UCSD-AML1 (cell line): ENCODE measurements around the gene GPR137B.
"Not testable (repeated sequence)": the region's sequence is repeated elsewhere in the genome, so short reads cannot be mapped to it uniquely, and the experiment has no call there.

Source experiments
- DNase-seq: peaks from one replicate; lab custom pipeline; 2025; ENCODE audit not compliant: unreplicated experiment; lab: John Stamatoyannopoulos, UW

Gene GPR137B

DNA sequence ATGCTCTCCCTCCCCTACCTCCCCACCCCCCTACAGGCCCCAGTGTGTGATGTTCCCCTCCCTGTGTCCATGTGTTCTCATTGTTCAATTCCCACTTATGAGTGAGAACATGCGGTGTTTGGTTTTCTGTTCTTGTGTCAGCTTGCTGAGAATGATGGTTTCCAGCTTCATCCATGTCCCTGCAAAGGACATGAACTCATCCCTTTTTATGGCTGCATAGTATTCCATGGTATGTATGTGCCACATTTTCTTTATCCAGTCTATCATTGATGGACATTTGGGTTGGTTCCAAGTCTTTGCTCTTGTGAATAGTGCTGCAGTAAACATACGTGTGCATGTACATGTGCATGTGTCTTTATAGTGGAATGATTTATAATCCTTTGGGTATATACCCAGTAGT, 44.1 kb downstream of the GPR137B start:
- DNase-seq, result not testable (repeated sequence)

DNA sequence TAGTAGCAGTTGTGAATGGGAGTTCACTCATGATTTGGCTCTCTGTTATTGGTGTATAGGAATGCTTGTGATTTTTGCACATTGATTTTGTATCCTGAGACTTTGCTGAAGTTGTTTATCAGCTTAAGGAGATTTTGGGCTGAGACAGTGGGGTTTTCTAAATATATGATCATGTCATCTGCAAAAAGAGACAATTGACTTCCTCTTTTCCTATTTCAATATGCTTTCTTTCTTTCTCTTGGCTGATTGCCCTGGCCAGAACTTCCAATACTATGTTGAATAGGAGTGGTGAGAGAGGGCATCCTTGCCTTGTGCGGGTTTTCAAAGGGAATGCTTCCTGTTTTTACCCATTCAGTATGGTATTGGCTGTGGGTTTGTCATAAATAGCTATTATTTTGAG, 45.7 kb downstream of the GPR137B start:
- not testable (repeated sequence) for DNase-seq

DNA sequence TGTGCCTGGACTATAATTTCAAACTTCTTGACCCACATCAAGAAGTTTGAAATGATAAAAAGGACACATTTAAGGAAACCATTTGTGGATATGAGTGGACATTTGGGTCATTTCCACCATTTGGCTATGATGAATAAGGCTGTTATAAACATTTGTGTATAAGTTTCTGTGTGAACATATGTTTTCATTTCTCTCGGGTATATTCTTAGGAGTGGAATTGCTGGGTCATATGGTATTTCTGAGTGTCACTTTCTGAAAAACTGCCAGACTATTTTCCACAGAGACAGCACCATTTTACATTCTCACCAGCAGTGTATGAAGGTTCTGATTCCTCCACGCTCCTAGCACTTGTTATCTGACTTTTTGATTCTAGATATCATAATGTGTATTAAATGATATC, 50.8 kb downstream of the GPR137B start:
- no peak for DNase-seq

DNA sequence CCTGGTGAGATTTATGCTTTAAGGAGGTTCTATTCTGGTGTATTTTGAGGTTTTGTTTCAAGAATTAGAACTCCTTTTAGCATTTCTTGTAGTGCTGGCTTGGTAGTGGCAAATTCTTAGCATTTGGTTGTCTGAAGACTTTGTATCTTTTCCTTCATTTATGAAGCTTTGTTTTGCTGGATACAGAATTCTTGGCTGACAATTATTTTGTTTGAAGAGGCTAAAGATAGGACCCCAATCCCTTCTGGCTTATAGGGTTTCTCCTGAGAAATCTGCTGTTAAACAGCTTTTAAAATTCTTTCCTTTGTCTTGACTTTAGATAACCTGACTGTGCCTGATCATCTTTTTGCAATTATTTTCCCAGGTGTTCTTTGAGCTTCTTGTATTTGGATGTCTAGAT, 58.6 kb downstream of the GPR137B start:
- no peak for DNase-seq

DNA sequence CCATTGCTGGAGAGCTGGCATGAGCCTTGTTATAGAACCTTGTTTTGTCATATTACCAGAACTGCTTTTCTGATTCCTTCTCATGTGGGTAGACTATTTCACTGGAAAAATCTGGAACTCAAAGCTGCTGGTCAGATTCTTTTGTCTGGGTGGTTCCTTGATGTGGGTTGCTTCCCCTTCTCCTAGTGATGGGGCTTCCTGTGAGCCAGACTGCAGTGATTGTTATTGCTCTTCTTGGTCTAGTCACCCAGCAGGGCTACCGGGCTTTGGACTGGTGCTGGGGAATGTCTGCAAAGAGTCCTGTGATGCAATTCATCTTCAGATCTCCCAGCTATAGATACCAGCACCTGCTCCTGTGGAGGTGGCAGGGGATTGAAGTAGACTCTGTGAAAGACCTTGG, 59.4 kb downstream of the GPR137B start:
- no peak for DNase-seq

DNA sequence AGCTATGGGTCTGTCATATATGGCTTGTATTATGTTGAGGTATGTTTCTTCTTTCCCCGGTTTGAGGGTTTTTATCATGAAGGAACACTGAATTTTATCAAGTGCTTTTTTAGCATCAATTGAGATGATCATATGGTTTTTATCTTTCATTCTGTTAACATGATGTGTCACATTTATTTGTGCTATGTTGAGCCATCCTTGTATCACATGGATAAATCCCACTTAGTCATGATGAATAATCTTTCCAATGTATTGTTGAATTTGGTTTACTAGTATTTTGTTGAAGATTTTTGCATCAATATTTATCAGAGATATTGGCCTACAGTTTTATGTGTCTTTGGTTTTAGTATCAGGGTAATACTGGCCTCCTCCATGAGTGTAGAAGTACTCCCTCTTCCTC, 61.7 kb downstream of the GPR137B start:
- DNase-seq, result no peak

DNA sequence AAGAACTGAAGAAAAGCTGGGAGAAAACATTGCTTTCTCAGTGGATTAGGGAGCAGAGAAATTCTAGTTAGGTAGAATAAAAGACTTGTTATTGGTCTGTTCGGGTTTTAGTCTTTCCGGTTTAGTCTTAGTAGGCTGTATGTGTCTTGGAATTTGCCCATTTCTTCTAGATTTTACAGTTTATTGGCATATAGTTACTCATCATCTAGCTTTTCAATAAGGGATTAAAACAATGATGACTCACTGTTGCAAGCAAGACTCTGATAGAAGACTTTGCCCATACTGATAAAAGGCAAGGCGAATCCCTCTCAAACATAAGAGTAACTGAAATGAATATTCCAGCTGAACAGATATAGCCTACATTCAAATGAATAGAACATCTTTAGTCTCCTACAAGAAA, 62.3 kb downstream of the GPR137B start:
- no peak for DNase-seq

DNA sequence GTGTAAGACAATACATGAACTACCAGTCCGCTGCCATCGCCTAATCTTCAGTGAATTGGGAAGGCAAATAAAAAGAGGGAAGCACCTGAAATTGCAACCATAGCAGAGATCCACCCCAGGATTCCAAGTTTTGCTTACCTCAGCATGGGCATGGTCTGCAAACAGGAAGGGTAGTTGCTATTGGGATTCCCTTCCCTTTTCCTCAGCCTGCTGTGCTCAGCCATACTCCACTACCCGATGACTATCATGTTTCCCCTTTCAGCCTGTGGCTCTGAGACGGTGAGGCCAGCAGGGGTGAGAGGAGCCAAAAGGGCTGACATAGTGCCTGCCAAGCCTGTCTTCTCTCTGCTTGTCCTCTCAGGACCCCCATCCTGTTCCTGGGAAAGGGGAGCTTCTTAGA, 64.2 kb downstream of the GPR137B start:
- peak; percentile 25 for DNase-seq

DNA sequence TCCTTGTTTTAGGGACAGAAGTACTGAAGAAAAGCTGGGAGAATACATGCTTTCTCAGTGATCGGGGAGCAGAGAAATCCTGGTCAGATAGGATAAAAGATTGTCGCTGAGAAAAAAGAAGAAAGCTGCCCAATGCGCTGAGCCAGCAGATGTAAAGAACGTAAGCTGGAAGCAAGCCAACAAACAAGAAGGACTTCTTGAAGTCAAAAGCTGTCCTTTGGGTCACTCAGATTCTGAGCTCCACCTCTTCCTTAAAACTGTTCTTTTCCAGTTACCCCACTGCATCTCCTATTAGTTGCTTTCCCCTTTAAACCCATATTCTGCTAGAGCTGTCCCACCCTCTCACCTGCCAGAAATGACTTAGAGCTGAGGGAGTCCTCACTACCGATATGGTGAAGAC, 64.8 kb downstream of the GPR137B start:
- no peak for DNase-seq

DNA sequence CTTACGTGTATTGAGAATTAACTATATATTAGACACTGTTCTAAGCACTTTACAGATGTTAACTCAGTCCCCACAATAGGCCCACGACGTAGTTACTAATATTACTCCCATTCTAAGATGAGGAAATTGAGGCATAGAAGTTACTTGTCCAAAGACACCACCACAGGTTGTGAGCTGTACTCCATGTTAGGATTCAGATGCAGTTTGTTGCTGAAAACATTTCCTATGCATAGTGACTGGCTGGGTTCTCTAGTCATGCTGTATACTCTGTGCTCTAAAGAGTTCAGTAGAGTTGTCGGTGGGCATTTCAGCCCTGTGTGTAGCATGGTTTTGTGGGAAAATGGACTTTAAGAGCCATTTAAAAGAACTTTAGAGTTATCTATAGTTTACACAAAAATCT, 65.2 kb downstream of the GPR137B start:
- DNase-seq, result no peak

DNA sequence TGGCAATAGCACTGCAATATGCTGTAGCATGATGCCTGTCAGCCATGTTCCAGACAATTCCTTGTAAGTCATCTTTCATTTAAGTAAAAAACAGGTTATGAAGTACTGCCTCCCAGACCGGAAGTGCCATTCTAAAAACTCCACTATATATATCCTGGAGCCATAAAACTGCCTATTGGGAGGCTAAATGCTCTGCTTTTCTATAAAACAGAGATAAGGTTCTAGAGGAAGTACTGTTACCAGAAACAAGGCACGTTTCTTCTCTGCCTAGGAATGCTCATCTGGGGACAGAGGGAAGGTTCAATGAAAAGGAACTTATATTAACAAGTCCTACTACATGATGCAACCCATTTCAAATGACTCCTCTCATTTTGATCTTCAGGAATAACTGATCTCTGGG, 66.8 kb downstream of the GPR137B start:
- no peak for DNase-seq

DNA sequence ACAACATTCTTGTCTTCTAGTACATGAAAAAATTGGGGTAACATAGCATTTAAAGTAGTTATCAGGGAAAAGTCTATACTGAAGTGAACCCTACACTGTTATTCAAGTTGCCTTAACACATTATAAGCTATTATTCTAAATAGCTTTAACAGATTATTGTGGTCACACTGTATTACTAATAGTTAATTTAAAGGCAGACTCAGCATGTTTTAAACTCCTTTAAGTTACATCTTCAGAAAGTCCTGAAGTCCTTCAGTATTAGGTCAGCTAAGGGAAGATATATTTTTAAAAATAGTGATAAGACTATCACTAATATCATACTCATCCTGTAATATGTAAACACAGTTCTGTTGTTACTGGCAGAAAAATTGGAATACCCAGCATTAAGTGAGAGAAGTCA, 67.4 kb downstream of the GPR137B start:
- DNase-seq, result no peak

DNA sequence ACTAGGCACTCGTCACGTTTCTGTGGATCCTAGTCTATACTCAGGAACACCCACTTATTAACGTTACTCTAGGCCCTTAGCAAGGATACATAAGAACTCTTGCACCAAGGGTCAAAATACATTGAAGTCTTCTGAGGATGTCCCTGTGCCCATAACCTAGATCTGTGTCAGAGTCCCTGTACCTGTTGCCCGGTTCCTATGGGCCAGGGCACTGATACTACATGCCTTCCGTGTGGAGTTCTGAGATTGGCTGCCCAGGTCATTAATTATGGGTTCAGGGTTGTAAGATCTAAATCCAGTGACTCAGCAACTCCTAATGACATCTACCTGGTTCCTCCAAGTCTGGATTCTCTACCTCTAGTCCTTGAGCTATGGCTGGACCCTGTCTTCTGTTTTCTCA, 69.5 kb downstream of the GPR137B start:
- DNase-seq, result no peak

DNA sequence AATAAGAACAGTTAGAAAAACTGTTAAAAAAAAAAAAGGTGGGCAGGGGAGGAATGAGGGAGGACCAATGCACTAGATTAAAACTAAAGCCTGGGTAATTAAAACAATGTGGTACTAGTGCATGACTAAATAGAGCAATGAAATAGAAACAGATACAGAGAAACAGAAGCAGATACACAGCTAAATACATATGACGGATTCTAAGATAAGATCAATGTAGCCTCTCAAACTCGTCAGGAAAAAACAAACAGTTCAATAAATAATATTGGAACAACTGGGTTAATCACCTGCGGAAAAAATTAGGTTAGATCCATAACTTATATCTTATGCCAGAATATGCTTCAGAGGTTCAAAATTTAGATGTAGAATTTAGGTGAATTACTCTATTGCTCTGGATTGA, 71.2 kb downstream of the GPR137B start:
- no peak for DNase-seq

DNA sequence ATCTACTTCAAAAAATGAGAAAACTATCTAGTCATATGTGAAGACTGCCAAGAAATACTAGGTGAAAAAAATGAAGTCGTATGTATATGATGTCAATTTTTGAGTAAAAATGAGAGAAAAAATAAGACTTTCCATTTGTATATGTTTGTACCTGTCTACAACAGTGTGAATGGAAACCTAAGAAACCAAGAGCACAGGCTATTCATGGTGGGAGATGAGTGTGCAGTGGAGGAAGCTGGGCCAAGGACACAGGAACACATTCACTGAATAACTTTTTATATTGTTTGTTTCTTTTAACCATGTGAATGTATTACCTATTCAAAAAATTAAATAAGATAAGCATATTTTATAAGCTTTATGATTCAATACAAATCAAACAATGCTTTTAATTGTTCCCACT, 72.4 kb downstream of the GPR137B start:
- no peak for DNase-seq

DNA sequence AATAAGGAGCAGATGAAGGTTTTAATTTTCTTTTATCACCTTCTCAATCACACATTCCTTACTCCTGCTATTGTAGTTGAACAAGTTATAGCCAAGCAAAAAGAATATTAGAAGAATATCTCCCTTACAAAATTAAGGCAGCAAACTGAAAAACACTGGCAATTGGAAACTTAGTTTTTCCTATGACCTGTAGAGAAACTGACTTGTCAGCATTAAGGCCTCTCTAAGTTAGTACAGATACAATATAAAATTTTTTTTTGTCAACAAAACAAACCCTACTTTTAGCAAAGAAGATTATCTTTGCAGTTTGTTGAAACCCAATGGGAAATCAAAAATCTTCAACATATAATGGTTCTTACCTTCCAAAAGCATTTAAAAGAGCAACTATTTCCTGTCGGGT, 78.1 kb downstream of the GPR137B start:
- no peak for DNase-seq

DNA sequence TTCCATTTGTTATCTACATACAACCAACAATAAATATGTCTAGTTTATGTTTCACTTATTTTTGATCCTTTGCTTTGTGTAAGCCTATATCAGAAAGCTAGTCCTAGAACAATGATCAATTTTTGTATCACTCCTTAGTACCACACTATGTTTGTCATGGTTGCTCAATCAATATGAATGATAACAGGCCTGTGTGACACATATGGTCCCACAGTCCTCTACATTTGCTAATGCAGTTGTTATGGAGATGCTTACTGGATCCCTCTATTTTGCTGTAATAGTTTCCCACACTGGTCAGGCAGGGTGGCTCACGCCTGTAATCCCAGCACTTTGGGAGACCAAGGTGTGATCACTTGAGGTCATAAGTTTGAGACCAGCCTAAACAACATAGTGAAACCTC, 80.3 kb downstream of the GPR137B start:
- no peak for DNase-seq

DNA sequence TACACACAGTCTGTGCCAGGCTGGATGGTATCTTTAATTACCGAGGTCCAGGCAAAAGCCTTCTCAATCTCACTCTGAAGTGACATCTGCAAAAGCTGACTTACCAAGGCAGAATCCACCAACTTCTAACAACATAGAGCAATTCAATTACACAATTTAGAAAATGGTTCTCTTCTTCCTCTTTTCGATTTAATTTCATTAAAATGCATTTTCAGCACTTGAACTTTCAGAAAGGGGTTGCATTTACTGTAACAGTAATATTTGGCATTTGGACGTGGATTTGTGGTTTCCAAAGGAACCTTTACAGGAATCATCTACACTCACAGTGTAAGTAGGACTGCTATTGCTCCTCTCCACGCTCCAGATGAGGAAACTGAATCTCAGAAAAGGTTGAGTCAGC, 86.1 kb downstream of the GPR137B start:
- no peak for DNase-seq

DNA sequence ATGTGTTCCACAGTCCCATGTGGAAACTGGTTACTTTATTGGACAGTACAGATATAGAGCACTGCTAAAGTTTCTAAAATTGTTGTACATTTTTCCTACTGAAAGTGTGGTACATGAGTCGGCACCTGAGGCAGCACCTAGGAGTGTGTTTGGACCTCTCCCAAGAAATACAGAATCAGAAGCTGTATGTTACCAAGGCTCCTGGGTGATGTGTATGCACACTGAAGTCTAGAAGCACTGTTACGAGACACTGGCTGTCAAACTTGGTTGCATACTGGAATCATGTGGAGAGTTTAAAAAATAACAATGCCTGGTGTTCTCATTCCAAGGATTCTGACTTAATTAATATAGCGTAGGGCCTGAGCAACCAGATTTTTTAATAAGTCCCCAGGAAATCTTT, 92.8 kb downstream of the GPR137B start:
- no peak for DNase-seq

DNA sequence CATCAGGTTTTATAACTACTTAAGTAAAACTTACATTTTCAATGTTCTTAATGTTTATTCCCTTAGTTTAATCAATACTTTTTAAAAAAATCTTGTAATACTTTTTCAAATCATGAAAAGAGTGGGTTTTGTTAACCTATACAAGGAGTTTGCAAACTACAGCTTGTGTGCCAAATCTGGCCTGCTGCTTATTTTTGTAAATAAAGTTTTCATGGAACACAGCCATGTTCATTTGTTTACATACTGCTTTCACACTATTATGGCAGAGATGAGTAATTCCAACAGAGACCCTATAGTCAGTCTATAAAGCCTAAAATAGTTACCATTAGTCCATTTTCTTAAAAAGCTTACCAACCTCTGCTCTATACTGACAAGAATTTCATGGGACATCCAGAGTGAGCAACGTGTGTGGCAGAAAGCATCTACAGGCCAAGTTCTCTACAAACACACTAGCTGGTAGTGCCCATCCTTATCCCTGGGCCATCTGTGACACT, 96.8 kb downstream of the GPR137B start:
- DNase-seq, result no peak

DNA sequence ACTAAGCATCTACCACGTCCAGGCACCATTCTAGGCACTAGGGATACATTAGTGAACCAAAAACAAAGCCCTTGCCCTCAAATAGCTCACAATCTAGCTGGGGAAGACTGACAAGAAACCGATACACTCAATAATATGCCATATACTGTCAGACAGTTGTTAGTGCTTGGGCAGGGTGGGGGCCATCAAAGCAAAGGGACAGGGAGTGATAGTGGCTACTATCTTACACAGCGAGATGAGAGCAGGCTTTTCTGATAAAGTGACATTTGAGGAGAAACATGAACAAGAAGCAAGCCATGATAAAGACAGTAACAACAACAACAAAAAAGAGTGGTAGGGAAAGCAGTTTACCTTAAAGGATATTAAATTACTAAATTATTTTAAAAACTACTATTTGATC, 98.3 kb downstream of the GPR137B start:
- no peak for DNase-seq

DNA sequence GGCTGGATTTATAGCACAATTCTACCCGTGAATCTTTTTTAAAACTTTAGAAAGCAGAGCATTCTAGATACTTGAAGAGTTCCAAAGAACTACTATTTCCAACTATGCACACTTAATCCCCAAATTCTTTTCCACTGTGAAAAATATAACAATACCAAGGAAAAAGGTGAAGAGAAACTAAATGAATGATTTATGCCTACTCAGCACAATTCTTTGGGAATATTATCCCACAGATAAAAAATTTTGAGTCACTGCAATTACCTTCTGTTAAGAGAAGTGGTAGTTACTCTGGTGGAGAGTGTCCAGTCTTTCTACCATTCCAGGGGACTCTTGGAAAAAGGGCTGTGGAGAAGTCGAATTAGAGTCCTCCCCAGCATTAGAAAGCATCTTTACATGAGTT, 100.2 kb downstream of the GPR137B start:
- no peak for DNase-seq

DNA sequence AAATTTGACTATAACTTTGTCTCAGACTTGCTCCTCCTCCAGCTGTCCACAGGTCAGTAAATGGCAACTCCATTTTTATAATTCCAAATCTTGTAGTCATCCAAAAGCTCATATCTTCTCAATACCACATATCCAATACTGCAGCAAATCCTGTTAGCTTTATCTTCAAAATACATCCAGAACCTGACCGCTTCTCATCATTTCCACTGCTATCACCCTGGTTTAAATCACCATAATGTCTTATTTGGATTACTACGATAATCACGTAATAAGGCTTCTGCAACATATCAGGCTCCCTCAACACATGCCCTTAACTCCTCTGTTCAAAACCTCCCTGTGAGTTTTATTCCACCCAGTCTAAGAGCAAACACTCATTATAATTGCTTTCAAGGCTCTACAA, 104.9 kb downstream of the GPR137B start:
- no peak for DNase-seq

DNA sequence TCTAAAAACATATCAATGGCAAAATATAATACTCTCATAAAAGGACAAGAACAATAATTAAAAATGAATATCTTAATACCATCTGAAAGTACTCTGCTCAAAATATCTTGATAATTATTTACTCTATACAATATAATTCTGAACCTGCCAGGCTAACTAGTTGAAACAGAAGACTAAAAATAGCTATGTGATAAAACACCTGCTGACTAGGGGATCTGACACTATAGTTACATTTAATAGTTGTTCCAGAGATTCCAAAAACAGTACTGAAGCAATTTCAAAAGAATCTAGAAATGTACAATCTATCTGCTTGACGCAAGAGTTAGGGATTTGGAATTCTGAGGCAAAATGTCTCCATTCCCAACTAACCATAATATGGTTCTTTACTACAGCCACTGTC, 109.2 kb downstream of the GPR137B start:
- DNase-seq, result no peak
